Upper lobe of left lung (tissue), 6 donors: ENCODE measurements around the gene PATJ. TPM values are rescaled to one million over a fixed set of nuclear protein-coding genes. Genes with fewer than 3 reads are reported as not detected.

Source experiments
- ATAC-seq, 2 donors: fragments of 200-7000 bp; cut with Tn5 transposase; one replicate each; pipeline ENCODE4 v1.9.1; 2022; ENCODE audit warnings: mild to moderate bottlenecking in 2 of 2, moderate library complexity in 2 of 2; ENCODE audit not compliant: low FRiP score in 2 of 2
- DNase-seq, 2 donors: peaks; one replicate each; pipeline ENCODE4 v3.0.0-alpha.2; 2019 to 2020
- H3K27ac ChIP-seq, 4 donors: fragments of 200-600 bp; sonication (generic); one replicate each; pipeline ENCODE4 v1.5.1; 2016 to 2019
- H3K27me3 ChIP-seq, 4 donors: fragments of 200-600 bp; sonication (generic); one replicate each; pipeline ENCODE4 v1.5.1; 2017 to 2019
- H3K36me3 ChIP-seq, 4 donors: fragments of 200-600 bp; sonication (generic); one replicate each; pipeline ENCODE4 v1.5.1; 2016 to 2019
- H3K4me1 ChIP-seq, 4 donors: fragments of 200-600 bp; sonication (generic); one replicate each; pipeline ENCODE4 v1.5.1; 2018 to 2019
- H3K4me3 ChIP-seq, 4 donors: fragments of 200-600 bp; sonication (generic); one replicate each; pipeline ENCODE4 v1.5.1; 2017 to 2019; ENCODE audit warnings: mild to moderate bottlenecking in 2 of 4, moderate library complexity in 1 of 4
- H3K9me3 ChIP-seq, 4 donors: fragments of 200-600 bp; sonication (generic); one replicate each; pipeline ENCODE4 v1.5.1; 2018 to 2019
- EP300 ChIP-seq, 4 donors: sonication (generic); formaldehyde crosslinking; IDR thresholded peaks; one replicate each; pipeline ENCODE4 v1.5.1; 2017; ENCODE audit warnings: antibody characterized with exemption in 4 of 4, control low read depth in 2 of 4
- POLR2A ChIP-seq, 4 donors: fragments of 450-650 bp; IDR thresholded peaks; one replicate each; pipeline ENCODE4 v1.5.1; 2016 to 2017; ENCODE audit warnings: antibody characterized with exemption in 4 of 4, mild to moderate bottlenecking in 2 of 4
- POLR2AphosphoS5 ChIP-seq, 2 donors: sonication (generic); formaldehyde crosslinking; IDR thresholded peaks; one replicate each; pipeline ENCODE4 v1.5.1; 2017; ENCODE audit warnings: antibody characterized with exemption in 2 of 2
- WGBS, 2 donors: methylation state at CpG; one replicate each; pipeline ENCODE4 v1.1.5; 2017 to 2018; 5-methylcytosine and 5-hydroxymethylcytosine counted together
- total RNA-seq, 6 donors: library from RNA; depleted of rRNA in 4 of 6; stranded (reverse); fragments of >200 nt in 4 of 6; gene quantifications; one replicate each; pipeline versions ENCODE4 v1.1.0 to v1.2.1, GENCODE V29; 2016 to 2021
- TF ChIP-seq, protein P1 (sequence below), 6 experiments: fragments of 450-650 bp in 4 of 6; fragments of 200-600 bp in 2 of 6; sonication (generic) in 2 of 6; IDR thresholded peaks; one replicate each; pipeline ENCODE4 v1.5.1; 2016 to 2019; ENCODE audit warnings: antibody characterized with exemption in 6 of 6
- donor health status: DM: no; HTN: no; CAD: no; lungs with moderate emphysema.
- donor health status: DM: no; HTN: yes; CAD: no; lungs with severe emphysema.

The PATJ gene
- total RNA-seq, 6 donors from 2014 or later = 37.1 to 217 (median 70.5) TPM

DNA sequence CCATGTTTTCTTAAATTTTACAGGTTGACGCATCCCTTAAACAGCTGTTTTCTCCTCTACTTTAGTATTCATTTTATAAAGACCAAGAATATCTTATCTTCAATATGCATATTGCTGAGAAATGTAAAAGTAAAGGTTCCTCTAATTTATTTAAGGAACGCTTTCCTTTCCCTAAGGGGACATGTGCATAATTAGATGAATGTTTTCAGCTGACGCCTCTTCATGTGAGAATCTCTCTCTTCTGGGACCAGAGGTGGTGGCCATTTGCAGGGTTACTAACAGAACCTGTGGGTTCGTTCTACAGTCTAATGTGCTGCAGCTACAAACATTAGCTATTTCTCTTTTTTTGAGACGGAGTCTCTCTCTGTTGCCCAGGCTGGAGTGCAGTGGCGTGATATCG, 304.6 kb downstream of the PATJ start:
- ATAC-seq (no peak), DNase-seq (no peak)
- WGBS, 2 donors = 96 to 97% methylated on average over 7 of the region's 7 CpGs
- TF ChIP-seq EP300 (IDR thresholded peaks at IDR 0.05) = no peak
- no peak for TF ChIP-seq POLR2AphosphoS5 (IDR thresholded peaks at IDR 0.05)
- TF ChIP-seq, protein P1, sequence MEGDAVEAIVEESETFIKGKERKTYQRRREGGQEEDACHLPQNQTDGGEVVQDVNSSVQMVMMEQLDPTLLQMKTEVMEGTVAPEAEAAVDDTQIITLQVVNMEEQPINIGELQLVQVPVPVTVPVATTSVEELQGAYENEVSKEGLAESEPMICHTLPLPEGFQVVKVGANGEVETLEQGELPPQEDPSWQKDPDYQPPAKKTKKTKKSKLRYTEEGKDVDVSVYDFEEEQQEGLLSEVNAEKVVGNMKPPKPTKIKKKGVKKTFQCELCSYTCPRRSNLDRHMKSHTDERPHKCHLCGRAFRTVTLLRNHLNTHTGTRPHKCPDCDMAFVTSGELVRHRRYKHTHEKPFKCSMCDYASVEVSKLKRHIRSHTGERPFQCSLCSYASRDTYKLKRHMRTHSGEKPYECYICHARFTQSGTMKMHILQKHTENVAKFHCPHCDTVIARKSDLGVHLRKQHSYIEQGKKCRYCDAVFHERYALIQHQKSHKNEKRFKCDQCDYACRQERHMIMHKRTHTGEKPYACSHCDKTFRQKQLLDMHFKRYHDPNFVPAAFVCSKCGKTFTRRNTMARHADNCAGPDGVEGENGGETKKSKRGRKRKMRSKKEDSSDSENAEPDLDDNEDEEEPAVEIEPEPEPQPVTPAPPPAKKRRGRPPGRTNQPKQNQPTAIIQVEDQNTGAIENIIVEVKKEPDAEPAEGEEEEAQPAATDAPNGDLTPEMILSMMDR (IDR thresholded peaks at IDR 0.05) = no peak
- TF ChIP-seq POLR2A (IDR thresholded peaks at IDR 0.05) = no peak
- Histone ChIP-seq H3K9me3 (no peaks in the 10 kb centered on the region), H3K27me3 (no peaks in the 10 kb centered on the region), H3K27ac (no peak overlapping the region), H3K4me1 (peaks cover 0 to 6% (median 0%) of the 10 kb centered on the region in 4 donors), H3K36me3 (peaks cover 0 to 7% (median 0%) of the 10 kb centered on the region in 4 donors), H3K4me3 (no peak overlapping the region)

DNA sequence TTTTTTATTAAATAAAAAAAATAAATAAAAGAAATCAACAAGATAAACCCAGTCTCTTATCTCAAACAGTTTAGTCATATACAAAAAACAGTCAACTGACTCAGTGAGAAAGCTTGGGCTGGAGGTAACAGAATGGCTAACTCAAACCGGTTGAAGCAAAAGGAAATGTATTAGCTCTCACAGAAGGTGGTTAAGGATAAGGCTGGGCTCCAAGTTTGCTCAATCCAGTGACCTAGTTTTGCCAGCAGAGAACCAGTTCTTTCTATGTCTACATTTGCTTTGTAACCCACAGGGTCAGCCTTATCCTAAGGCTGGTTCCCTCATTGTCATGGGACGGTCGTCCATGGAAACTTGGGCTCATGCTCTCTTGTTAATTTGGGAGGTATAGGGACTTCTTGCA, 307.9 kb downstream of the PATJ start:
- H3K4me3 ChIP-seq = no peak overlapping the region
- no peaks in the 10 kb centered on the region for H3K9me3 ChIP-seq
- ATAC-seq (no peak), DNase-seq (no peak)
- H3K36me3 ChIP-seq = peaks cover 0 to 7% (median 0%) of the 10 kb centered on the region in 4 donors
- TF ChIP-seq, protein P1 (IDR thresholded peaks at IDR 0.05) = no peak
- TF ChIP-seq POLR2AphosphoS5 (IDR thresholded peaks at IDR 0.05) = no peak
- TF ChIP-seq POLR2A (IDR thresholded peaks at IDR 0.05) = no peak
- TF ChIP-seq EP300 (IDR thresholded peaks at IDR 0.05) = no peak
- peaks cover 0 to 6% (median 0%) of the 10 kb centered on the region in 4 donors for H3K4me1 ChIP-seq
- 85 to 88% methylated on average over 3 of the region's 3 CpGs for WGBS, 2 donors
- no peaks in the 10 kb centered on the region for H3K27me3 ChIP-seq
- no peak overlapping the region for H3K27ac ChIP-seq

DNA sequence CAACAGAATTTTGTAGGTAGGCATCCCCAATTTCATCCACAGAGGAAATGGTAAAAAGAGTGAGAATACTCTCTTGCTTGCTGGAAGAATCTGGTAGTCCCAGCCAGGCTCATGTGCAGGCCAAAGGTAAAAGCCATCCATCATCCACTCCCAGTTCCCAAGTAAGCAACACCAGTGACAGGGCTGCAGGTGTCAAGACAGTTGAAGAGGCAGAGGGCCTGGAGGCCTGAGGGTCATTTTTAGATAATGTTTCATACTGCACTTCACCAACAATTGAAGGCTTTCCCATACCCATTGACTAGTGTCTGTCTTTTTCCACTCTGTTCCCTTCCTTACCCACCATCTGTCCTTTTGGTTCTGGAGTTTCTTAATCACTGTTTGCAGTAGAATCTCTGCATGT, 310.7 kb downstream of the PATJ start:
- DNase-seq (no peak), ATAC-seq (no peak)
- peaks cover 0 to 7% (median 0%) of the 10 kb centered on the region in 4 donors for H3K36me3 ChIP-seq
- no peak overlapping the region for H3K4me3 ChIP-seq
- H3K9me3 ChIP-seq = no peaks in the 10 kb centered on the region
- TF ChIP-seq POLR2A (IDR thresholded peaks at IDR 0.05) (no peak), POLR2AphosphoS5 (IDR thresholded peaks at IDR 0.05) (no peak), EP300 (IDR thresholded peaks at IDR 0.05) (no peak)
- TF ChIP-seq, protein P1 (IDR thresholded peaks at IDR 0.05) = no peak
- no peaks in the 10 kb centered on the region for H3K4me1 ChIP-seq
- no peak overlapping the region for H3K27ac ChIP-seq
- no peaks in the 10 kb centered on the region for H3K27me3 ChIP-seq

DNA sequence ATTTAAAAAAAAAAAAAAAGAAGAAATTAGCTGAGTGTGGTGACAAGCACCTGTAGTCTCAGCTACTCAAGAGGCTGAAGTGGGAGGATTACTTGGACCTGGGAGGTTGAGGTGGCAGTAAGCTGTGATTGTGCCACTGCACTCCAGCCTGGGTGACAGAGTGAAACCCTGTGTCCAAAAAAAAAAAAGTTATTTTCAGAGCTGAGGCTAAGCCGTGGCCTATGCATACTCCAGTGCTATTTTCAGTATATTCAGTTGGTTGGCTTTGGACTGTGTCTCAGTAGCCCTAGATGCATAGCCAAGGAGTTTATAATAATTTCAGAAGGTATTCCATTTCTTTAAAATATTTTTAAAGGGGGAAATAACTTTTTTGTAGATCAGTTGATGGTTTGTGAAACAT, 311.9 kb downstream of the PATJ start:
- H3K4me3 ChIP-seq = no peak overlapping the region
- H3K36me3 ChIP-seq = peaks cover 0 to 7% (median 0%) of the 10 kb centered on the region in 4 donors
- TF ChIP-seq POLR2AphosphoS5 (IDR thresholded peaks at IDR 0.05) = no peak
- TF ChIP-seq, protein P1 (IDR thresholded peaks at IDR 0.05) = no peak
- TF ChIP-seq EP300 (IDR thresholded peaks at IDR 0.05) = no peak
- TF ChIP-seq POLR2A (IDR thresholded peaks at IDR 0.05) = no peak
- ATAC-seq (no peak), DNase-seq (no peak)
- H3K27ac ChIP-seq = no peak overlapping the region
- H3K4me1 ChIP-seq = no peaks in the 10 kb centered on the region
- H3K27me3 ChIP-seq = no peaks in the 10 kb centered on the region
- no peaks in the 10 kb centered on the region for H3K9me3 ChIP-seq
- 73 to 86% methylated on average over 1 of the region's 1 CpG for WGBS, 2 donors

DNA sequence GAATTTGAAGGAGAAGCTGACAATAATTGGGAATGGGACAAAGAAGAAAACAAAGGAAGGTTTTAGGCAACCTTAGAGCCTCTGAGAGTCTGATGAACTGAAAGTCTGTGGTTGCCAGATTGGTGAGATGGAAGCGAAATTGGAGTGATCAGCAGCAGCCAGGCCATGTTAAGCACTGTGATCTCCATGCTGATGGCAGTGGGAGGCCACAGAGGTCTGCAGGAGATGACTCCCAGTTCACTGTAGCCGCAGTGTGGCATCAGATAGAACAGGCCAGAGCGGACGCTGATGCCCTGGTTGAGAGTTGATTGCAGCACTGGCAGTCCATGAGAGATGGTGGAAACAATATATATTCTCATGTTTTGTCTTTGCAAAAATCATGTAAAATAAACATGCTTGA, 314.9 kb downstream of the PATJ start:
- 86 to 95% methylated on average over 3 to 4 of the region's 4 CpGs for WGBS, 2 donors
- Histone ChIP-seq H3K36me3 (no peaks in the 10 kb centered on the region), H3K9me3 (no peaks in the 10 kb centered on the region), H3K27me3 (no peaks in the 10 kb centered on the region), H3K4me1 (no peaks in the 10 kb centered on the region), H3K27ac (no peak overlapping the region), H3K4me3 (no peak overlapping the region)
- ATAC-seq = peak in 1 of 2 donors; percentile 34
- TF ChIP-seq POLR2A (IDR thresholded peaks at IDR 0.05) (no peak), POLR2AphosphoS5 (IDR thresholded peaks at IDR 0.05) (no peak), EP300 (IDR thresholded peaks at IDR 0.05) (no peak)
- TF ChIP-seq, protein P1 (IDR thresholded peaks at IDR 0.05) = no peak
- DNase-seq = no peak
